Endothelial cell (in vitro differentiated cells): ENCODE data around the gene CHCHD3. TPM values are rescaled to one million over a fixed set of nuclear protein-coding genes. Genes with fewer than 3 reads are reported as not detected.

Experiments
- DNase-seq: peaks from one replicate; pipeline ENCODE4 v3.0.0; 2021; ENCODE audit warnings: low spot score
- H3K27ac Mint-ChIP-seq: one replicate; pipeline ENCODE4 v1.8.0; 2021; ENCODE audit warnings: mixed read lengths, inconsistent platforms; ENCODE audit not compliant: unreplicated experiment
- H3K27me3 Mint-ChIP-seq: one replicate; pipeline ENCODE4 v1.8.0; 2021; ENCODE audit warnings: mild to moderate bottlenecking, moderate library complexity, mixed read lengths, inconsistent platforms; ENCODE audit not compliant: unreplicated experiment
- H3K36me3 Mint-ChIP-seq: one replicate; pipeline ENCODE4 v1.8.0; 2021; ENCODE audit warnings: mild to moderate bottlenecking, low read depth, mixed read lengths, inconsistent platforms; ENCODE audit not compliant: unreplicated experiment
- H3K4me1 Mint-ChIP-seq: one replicate; pipeline ENCODE4 v1.8.0; 2021; ENCODE audit warnings: mild to moderate bottlenecking, mixed read lengths, inconsistent platforms; ENCODE audit not compliant: unreplicated experiment
- H3K4me3 Mint-ChIP-seq: one replicate; pipeline ENCODE4 v1.8.0; 2021; ENCODE audit warnings: mild to moderate bottlenecking, mixed read lengths, inconsistent platforms; ENCODE audit not compliant: unreplicated experiment
- H3K9me3 Mint-ChIP-seq: one replicate; pipeline ENCODE4 v1.8.0; 2021; ENCODE audit warnings: mixed read lengths, inconsistent platforms; ENCODE audit not compliant: unreplicated experiment
- total RNA-seq: library from RNA; stranded (reverse); fragmentation: NEBNext Ultra II Directional; extraction: Animal tissue kit (Norgen Biotek cat#: 25700); gene quantifications from one replicate; pipeline ENCODE4 v1.2.1, GENCODE V29; 2021; ENCODE audit not compliant: unreplicated experiment
- TF ChIP-seq, protein P1 (sequence below): fragments of 200-600 bp; sonication (generic); IDR thresholded peaks from one replicate; pipeline ENCODE4 v1.5.0; 2021; ENCODE audit warnings: antibody characterized with exemption; ENCODE audit not compliant: unreplicated experiment

Gene CHCHD3
- total RNA-seq, 1 donor from 2014 or later, result 55.6 TPM

DNA sequence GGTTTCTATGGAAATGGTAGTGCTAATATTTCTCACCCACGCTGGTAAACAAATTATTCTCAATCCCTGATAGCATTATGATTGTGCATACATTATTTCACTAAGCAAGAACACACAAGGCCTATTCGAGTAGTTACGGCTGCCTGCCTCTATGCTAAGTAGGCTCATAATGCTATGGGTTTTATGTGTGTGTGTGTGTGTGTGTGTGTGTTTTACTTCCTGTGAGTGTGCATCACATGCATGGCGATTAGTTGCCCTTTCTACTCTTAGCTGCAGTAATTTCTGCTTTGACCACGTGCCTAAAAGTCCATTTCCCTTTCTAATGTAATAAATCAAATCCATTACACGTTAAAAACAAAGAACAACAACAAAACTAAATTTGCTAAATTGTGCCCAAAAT is 117.0 kb downstream of the CHCHD3 start:
- no peak overlapping the region for H3K27ac Mint-ChIP-seq
- H3K4me1 Mint-ChIP-seq, result no peaks in the 10 kb centered on the region
- no peak for DNase-seq
- no peaks in the 10 kb centered on the region for H3K36me3 Mint-ChIP-seq
- TF ChIP-seq, protein P1, sequence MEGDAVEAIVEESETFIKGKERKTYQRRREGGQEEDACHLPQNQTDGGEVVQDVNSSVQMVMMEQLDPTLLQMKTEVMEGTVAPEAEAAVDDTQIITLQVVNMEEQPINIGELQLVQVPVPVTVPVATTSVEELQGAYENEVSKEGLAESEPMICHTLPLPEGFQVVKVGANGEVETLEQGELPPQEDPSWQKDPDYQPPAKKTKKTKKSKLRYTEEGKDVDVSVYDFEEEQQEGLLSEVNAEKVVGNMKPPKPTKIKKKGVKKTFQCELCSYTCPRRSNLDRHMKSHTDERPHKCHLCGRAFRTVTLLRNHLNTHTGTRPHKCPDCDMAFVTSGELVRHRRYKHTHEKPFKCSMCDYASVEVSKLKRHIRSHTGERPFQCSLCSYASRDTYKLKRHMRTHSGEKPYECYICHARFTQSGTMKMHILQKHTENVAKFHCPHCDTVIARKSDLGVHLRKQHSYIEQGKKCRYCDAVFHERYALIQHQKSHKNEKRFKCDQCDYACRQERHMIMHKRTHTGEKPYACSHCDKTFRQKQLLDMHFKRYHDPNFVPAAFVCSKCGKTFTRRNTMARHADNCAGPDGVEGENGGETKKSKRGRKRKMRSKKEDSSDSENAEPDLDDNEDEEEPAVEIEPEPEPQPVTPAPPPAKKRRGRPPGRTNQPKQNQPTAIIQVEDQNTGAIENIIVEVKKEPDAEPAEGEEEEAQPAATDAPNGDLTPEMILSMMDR, result no peak
- H3K9me3 Mint-ChIP-seq, result no peaks in the 10 kb centered on the region
- no peak overlapping the region for H3K4me3 Mint-ChIP-seq
- H3K27me3 Mint-ChIP-seq, result peaks cover 2% of the 10 kb centered on the region

DNA sequence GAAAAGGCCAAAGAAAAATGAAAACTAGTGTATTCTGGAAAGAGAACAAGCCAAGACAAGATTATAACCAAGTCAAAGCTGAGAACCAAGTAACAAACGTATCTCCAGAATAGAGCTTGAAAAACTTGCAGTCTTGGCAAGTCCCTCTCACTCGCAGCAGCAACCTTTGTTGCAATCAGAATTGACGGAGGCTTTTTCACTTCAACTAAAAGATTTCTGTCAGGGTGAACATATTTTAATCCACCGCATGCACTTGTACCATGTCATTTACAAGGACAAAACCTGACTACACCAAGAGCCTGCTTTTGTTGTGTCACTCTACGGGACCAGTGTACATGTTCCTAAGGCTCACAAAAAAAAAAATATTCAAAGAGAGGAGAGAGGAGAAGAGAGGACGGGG is 122.0 kb downstream of the CHCHD3 start:
- no peak overlapping the region for H3K4me3 Mint-ChIP-seq
- no peak for DNase-seq
- H3K36me3 Mint-ChIP-seq, result no peaks in the 10 kb centered on the region
- H3K27me3 Mint-ChIP-seq, result peaks cover 2% of the 10 kb centered on the region
- H3K4me1 Mint-ChIP-seq, result no peaks in the 10 kb centered on the region
- H3K9me3 Mint-ChIP-seq, result no peaks in the 10 kb centered on the region
- H3K27ac Mint-ChIP-seq, result no peak overlapping the region
- TF ChIP-seq, protein P1, result no peak

DNA sequence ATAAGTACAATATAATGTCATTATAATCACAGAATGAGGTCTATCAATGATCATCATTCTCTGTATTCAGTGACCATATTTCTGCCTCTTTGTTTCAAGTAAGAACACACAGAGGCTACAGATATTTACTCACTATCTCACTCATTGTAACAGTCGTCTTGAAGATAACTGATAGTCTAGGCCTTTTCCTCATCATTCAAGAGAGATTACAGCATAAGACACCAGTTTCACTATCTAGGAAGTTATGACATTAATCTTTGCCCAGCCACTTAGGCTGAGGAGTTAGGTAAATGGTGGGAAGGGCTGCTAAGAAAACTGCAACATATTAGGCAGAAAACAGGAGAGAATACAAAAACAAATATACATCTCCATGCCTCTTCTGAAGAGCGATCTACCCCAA is 125.3 kb downstream of the CHCHD3 start:
- Mint-ChIP-seq H3K4me1 (no peaks in the 10 kb centered on the region), H3K4me3 (no peak overlapping the region), H3K27ac (no peak overlapping the region), H3K27me3 (peaks cover 2% of the 10 kb centered on the region), H3K36me3 (peaks cover 4% of the 10 kb centered on the region), H3K9me3 (no peaks in the 10 kb centered on the region)
- no peak for DNase-seq
- TF ChIP-seq, protein P1, result no peak

DNA sequence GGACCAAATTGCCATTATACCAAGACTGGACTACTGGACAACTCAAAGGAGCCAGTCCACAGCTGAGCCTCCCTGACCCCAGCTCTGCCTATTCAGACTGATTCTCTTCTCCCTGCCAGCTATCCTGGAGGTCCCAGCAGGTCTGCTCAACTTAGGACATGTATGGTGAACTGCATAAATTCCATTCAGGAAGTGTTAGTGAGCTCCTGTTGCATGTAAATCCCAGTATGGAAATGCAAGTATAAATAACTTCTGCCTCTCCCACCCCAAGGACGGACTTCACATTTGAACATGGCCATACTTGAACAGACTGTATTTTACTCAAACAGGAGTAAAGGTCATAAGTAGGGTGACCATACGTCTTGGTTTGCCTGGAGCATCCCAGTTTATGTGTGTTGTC is 128.4 kb downstream of the CHCHD3 start:
- H3K4me3 Mint-ChIP-seq, result no peak overlapping the region
- peaks cover 4% of the 10 kb centered on the region for H3K36me3 Mint-ChIP-seq
- DNase-seq, result no peak
- H3K27me3 Mint-ChIP-seq, result peaks cover 2% of the 10 kb centered on the region
- H3K27ac Mint-ChIP-seq, result no peak overlapping the region
- no peaks in the 10 kb centered on the region for H3K4me1 Mint-ChIP-seq
- TF ChIP-seq, protein P1, result no peak
- no peaks in the 10 kb centered on the region for H3K9me3 Mint-ChIP-seq

DNA sequence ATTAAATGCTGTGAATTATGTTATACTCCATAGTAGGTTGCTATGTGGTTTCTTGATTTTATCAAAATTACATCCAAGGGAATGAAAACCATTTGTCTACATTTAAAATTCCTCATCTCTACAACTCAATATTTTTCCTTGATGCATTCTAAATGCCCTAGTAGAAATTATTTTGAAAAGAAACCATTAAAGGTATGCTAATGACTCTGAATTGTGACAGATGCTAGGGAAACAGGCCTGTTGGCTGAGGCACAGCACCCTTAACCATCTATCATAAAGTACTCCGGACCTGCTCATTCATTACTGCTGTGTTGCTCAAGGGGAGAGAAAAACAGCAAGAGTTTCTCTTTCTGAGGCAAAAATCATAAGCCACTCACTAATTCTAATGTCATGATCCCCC is 131.2 kb downstream of the CHCHD3 start:
- Mint-ChIP-seq H3K27me3 (peaks cover 2% of the 10 kb centered on the region), H3K4me3 (no peak overlapping the region), H3K9me3 (no peaks in the 10 kb centered on the region), H3K36me3 (peaks cover 4% of the 10 kb centered on the region), H3K27ac (no peak overlapping the region), H3K4me1 (peaks cover 3% of the 10 kb centered on the region)
- no peak for DNase-seq
- TF ChIP-seq, protein P1, result no peak
